Measurements from ENCODE around the gene CTDP1.
"Not testable (repeated sequence)": the region's sequence is repeated elsewhere in the genome, so short reads cannot be mapped to it uniquely, and the experiment has no call there.

The CTDP1 gene

DNA sequence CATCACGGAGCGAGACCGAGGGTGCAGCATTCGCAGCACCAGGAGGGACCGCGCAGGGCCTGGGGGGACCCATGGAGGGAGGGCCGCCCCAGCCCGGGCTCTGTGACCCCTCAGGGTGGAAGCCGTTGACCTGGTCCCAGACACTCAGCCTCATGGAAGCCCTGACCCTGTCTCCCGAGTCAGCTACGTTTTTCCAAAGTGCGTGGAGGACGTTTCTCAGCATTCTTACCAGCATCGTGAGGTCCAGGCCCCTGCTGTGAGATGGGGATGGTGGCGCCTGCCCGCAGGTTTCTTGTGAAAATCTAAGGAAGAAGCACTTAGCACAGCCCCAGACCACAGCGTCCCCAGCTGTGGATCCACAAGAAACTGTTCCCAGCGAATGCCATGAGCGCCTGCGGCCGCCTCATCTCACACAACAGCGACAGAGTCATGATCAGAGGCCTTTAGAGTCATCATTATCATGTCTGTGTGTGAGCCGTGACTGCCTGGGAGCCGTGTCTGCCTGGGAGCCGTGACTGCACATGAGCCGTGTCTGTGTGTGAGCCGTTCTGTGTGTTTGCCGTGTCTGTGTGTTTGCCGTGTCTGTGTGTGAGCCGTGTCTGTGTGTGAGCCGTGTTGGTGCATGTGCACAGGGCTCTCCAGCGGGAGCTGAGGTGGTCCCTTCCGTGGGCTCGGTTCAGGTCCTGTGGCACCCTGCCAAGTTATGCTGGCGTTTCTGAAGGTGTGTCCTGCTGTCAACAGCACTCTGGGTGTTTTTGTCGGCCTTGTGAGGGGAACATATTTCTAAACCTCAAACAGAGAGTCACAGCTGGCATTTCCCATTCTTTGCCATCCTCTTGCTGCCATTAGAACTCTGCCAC, 68.9 kb downstream of the CTDP1 start:
- in situ Hi-C loops (cut with MboI; ENCODE audit: low pct_unique_long_range_greater_than_20kb, low sequenced_read_pairs): no loop called here
- DNase-seq: no peak

DNA sequence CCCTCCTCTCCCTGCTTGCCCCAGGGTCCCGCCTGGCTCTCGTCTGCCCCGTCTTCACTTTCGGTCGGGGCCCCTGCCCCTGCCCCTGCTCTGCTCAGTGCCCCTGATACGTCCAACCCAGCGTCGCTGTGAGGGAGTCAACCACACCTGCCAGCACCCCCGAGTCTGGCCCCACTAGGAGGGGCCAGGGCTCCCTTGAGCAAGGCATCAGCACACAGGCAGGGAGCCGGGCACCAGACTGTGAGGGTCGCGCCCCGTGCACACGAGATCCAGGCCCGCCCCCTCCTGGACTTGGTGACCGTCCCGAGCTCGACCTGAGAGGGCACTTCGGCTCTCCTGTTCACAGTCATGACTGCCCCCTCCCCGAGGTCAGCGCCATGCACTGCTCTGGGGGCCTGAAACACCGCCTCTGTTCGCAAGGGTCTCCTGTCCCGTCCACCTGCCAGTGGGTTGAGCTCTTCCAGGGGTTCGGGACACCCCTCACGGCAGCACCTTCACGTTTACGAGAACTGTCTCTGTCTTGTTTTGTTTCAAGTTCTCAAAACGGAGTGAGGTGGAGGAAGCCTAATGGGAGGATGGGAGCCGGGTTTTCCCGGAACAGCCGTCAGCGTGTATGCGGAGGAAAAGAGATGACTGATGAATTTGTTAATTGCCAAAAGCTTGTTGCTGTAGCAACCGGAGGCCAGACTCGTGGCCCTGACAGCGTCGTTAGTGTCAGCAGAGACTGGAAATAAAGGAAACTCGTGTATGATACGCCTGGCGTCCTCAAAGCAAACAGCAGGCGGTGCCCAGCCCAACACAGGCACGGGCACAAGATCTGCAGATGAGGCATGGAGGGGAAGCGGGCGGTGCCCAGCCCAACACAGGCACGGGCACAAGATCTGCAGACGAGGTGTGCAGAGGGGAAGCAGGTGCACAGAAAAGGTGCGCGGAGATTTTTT, 69.9 kb downstream of the CTDP1 start:
- in situ Hi-C loops (cut with MboI; ENCODE audit: low pct_unique_long_range_greater_than_20kb, low sequenced_read_pairs): no loop called here
- no peak for DNase-seq

DNA sequence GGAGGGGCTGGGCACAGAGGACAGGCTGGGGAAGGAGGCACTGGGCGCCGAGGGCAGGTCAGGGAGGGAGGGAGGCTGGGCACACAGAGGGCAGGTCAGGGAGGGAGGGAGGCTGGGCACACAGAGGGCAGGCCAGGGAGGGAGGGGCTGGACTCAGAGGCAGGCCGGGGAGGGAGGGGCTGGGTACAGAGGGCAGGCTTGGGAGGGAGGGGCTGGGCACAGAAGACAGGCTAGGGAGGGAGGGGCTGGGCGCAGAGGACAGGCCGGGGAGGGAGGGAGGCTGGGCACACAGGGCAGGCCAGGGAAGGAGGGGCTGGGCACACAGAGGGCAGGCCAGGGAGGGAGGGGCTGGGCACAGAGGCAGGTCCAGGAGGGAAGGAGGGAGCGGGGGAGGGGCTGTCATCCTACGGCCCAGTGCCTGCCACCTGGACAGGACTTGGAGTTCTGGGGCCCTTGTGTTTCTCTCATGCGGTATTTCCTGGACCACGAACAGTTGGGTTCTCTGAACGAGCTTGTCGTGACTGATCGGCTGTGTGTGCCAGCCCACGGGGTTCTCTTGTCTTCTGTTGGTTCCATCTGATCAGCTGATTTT, 71.5 kb downstream of the CTDP1 start:
- no peak for DNase-seq
- in situ Hi-C loops (cut with MboI; ENCODE audit: low pct_unique_long_range_greater_than_20kb, low sequenced_read_pairs): no loop called here

DNA sequence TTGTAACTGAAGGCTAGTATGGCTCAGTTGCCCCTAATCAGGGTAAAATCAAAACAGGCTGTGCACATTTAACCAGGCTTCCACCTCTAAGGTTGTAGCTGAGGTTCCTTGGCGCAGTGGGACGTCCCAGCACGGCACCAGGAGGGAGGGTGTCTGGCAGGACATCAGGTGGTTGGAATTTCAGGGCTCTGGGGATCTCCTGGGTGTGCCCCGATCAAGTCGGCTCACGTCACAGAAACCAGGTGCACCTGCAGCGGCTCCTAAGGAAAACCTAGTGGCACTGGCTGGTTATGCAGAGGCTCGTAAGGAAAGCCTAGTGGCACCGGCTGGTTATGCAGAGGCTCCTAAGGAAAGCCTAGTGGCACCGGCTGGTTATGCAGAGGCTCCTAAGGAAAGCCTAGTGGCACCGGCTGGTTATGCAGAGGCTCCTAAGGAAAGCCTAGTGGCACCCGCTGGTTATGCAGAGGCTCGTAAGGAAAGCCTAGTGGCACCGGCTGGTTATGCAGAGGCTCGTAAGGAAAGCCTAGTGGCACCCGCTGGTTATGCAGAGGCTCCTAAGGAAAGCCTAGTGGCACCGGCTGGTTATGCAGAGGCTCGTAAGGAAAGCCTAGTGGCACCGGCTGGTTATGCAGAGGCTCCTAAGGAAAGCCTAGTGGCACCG, 72.4 kb downstream of the CTDP1 start:
- DNase-seq; in situ Hi-C loops (cut with MboI; ENCODE audit: low pct_unique_long_range_greater_than_20kb, low sequenced_read_pairs): not testable (repeated sequence)

DNA sequence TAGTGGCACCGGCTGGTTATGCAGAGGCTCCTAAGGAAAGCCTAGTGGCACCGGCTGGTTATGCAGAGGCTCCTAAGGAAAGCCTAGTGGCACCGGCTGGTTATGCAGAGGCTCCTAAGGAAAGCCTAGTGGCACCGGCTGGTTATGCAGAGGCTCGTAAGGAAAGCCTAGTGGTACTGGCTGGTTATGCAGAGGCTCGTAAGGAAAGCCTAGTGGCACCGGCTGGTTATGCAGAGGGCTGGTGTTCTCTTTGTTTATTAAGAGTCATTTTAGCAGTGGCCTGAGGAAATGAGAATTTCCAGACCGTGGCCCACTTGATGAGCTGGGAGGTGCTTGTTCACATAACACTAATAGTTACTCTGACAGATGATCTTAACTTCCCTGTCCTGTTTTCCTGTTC, 73.3 kb downstream of the CTDP1 start:
- in situ Hi-C loops (cut with MboI; ENCODE audit: low pct_unique_long_range_greater_than_20kb, low sequenced_read_pairs); DNase-seq: not testable (repeated sequence)

DNA sequence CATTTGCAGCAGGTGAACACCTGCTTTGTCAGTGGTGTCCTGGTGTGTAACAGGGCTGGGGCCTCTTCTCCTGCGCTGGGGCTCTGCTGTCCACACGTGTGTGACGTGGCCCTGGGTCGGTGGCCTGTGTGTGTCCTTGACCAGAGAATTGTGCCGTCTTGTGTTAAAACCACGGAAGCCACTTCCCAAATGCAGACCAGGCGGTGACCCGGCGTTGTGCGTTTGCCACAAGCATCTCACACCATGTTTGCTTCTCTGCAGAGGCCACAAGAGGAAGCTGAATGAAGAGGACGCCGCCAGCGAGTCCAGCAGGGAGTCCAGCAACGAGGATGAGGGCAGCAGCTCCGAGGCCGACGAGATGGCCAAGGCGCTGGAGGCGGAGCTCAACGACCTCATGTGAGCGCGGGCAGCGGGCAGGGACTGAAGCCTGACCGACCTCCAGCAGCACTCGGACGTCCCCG, 73.8 kb downstream of the CTDP1 start:
- in situ Hi-C loops (cut with MboI; ENCODE audit: low pct_unique_long_range_greater_than_20kb, low sequenced_read_pairs): no loop called here
- no peak for DNase-seq

DNA sequence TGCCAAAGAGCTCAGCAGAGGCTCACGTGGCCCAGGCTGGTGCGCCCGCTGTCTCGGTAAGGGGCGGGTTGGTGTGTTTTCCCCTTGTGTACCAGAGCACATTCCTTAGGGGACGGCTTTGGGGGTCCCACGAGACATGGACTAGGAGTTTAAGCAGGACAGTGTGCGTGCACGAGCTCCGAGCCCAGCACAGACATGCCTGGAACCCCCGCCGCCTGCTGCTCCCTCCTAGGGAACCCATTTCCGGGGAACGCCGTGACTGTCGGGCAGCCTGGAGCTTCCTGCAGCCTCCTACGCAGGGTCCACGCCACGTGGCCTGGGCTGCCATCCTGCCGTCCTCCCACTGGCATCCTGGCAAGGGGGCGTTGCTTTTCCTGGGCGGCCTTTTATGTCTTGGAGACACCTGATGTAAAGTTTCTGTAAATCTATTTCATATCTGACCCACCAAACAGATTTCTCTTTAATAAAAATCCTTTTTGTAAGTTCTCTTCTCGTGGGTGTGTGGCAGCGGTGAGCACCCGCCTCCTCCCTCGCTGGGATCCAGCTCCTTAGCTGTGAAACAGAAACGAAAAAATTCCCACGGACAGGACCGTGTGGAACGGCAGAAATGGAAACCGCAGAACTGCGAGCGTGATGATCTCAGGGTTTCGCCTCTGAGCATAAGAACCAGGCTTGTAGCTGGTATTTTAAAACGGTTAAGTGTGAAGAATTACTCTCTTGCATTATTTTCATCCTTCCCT, 74.6 kb downstream of the CTDP1 start:
- in situ Hi-C loops (cut with MboI; ENCODE audit: low pct_unique_long_range_greater_than_20kb, low sequenced_read_pairs): no loop called here
- DNase-seq: no peak

DNA sequence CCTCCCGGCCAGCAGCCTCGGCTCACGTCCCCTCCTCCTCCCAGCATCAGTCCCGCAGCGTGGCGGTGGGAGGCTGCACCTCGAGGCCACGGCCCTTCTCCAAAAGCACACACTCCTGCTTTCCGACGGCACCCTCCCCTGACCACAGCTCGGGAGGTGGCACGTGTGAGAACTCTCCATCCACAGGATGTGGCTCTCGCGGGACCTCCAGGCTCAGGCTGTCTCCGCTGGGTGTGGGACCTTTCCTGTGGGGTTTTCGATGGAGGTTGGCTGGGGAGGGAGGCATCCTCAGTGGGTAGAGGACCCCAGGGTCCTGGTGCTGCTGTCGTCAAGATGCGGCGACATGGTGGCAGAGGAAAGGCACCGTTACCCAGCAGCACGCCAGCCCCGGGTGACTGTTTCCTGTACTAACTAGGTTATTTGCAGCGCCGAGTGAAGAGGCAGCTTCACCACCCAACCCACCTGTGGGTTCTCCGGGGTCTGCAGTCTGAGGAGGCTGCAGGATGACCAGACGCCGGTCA, 75.3 kb downstream of the CTDP1 start:
- in situ Hi-C loops (cut with MboI; ENCODE audit: low pct_unique_long_range_greater_than_20kb, low sequenced_read_pairs): no loop called here
- DNase-seq: no peak

DNA sequence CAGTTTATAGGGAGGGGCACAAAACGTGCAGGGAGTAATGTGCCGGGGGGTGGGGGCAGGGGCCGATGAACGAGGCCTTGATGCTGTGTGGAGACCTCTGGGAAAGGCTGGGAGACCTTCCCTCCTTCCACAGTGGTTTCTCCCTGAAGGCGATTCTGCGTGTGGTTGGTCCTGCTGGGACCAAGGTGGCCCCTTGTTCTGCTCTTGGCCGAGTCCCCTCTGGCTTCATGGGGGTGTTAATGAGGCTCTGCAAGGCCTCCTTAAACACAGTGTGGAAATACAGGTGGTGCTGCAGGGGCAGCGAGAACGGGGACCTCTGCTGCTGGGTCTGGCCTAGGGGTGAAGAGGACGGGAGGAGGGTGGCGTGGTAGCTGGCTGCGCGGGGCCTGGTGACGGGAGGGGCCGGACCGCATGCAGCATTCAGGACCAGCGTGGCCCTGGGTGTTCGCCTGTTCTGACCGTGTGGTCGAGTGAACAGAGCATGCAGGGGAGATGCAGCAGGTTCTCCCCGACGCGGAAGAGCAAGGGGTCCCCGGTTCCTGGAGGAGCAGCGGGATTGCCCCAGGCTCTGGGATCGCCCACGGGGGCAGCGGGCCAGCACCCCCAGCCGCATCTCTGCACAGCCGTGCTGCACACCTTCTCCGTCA, 76.0 kb downstream of the CTDP1 start:
- DNase-seq: no peak
- in situ Hi-C loops (cut with MboI; ENCODE audit: low pct_unique_long_range_greater_than_20kb, low sequenced_read_pairs): no loop called here

DNA sequence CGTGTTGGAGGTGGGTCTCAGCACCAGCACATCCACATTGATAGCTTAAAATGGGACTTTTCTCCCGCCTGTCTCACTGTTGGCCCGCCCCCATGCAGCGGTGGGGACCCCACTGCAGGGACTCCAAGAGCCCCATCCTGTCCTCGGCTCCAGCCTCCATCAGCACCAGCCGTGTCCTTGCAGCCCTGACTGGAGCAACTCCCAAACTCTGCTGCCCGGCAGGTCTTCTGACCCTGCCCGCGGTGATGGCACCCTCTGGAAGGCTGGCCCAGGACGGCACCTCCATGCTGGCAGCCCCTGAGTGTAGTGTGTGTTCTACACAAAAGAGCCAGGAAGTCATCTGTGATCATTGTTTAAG, 76.5 kb downstream of the CTDP1 start:
- no peak for DNase-seq
- in situ Hi-C loops (cut with MboI; ENCODE audit: low pct_unique_long_range_greater_than_20kb, low sequenced_read_pairs): no loop called here

DNA sequence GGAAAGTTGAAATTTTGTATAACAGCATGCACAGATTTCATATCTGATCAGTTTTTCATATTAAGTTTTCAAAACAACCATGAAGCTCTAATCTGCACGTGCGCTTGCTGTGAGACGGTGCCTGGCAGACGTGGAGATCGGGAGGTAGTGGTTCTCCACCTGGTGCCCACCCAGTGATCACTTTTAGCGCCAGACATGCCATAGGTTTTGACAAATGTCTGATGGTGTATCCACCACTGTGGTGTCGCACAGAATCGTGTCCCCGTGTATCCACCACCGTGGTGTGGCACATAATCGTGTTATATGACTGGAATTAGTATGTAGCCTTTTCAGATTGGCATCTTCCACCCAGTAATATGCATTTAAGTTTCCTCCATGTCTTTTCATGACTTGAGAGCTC, 77.2 kb downstream of the CTDP1 start:
- DNase-seq: no peak
- in situ Hi-C loops (cut with MboI; ENCODE audit: low pct_unique_long_range_greater_than_20kb, low sequenced_read_pairs): no loop called here

DNA sequence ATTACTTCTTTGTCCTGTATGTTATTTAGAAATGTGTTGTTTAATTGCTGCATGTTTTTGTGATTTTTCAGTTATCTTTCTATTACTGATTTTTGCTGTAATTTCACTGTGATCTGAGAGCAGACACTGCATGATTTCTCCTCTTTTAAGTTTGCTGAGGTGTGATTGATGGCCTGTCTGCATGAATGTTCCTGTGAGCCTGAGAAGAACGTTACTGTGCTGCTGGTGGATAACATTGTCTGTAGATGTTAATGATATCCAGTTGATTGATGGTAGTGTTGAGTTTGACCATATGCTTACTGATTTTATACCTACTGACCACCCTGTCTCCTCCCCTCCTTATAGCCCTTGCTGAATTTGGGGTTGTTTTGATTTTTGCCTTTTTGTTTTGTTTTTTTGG, 80.7 kb downstream of the CTDP1 start:
- in situ Hi-C loops (cut with MboI; ENCODE audit: low pct_unique_long_range_greater_than_20kb, low sequenced_read_pairs): no loop called here
- no peak for DNase-seq

DNA sequence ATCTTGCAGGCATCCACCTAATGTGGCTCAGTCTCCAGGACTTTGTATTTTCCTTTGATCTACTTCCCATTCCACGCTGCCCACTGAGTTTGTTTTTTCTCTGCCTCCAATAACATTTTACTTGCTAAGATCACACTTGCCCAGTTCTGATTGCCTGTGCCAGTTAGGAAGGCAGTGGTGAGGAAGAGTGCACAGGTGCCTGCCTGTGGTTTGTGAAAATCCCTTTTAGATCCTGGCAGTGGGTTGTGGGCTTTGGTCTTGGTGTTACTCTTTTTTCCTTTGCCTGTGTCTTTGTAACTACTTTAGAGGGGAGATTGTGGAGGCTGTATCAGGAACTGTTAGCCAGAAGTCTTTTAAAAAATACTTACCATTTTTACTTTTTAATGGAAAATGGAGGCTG, 81.3 kb downstream of the CTDP1 start:
- in situ Hi-C loops (cut with MboI; ENCODE audit: low pct_unique_long_range_greater_than_20kb, low sequenced_read_pairs): no loop called here
- no peak for DNase-seq

DNA sequence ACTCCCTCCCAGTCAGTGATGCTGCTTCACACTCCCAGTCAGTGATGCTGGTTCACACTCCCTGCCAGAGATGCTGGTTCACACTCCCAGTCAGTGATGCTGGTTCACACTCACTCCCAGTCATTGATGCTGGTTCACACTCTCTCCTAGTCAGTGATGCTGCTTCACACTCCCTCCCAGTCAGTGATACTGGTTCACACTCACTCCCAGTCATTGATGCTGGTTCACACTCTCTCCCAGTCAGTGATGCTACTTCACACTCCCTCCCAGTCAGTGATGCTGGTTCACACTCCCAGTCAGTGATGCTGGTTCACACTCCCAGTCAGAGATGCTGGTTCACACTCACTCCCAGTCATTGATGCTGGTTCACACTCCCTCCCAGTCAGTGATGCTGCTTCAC, 83.8 kb downstream of the CTDP1 start:
- in situ Hi-C loops (cut with MboI; ENCODE audit: low pct_unique_long_range_greater_than_20kb, low sequenced_read_pairs): no loop called here
- DNase-seq: no peak

DNA sequence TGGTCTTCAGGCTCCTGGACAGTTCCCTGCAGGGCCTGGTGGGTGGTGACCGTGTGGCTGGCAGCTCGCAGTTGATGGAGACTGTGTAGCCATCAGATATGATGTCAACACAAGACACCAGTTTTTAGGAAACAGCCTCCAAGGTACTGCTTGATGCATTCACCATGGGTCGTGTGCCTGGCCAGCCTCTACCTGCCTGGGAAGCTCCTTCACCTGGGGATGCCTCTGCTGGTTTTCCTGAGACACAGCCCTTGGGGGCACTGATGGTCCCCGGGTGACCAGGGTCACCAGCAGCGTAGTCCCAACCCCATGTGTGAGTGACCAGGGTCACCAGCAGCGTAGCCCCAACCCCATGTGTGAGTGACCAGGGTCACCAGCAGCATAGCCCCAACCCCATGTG, 84.5 kb downstream of the CTDP1 start:
- in situ Hi-C loops (cut with MboI; ENCODE audit: low pct_unique_long_range_greater_than_20kb, low sequenced_read_pairs): no loop called here
- no peak for DNase-seq

DNA sequence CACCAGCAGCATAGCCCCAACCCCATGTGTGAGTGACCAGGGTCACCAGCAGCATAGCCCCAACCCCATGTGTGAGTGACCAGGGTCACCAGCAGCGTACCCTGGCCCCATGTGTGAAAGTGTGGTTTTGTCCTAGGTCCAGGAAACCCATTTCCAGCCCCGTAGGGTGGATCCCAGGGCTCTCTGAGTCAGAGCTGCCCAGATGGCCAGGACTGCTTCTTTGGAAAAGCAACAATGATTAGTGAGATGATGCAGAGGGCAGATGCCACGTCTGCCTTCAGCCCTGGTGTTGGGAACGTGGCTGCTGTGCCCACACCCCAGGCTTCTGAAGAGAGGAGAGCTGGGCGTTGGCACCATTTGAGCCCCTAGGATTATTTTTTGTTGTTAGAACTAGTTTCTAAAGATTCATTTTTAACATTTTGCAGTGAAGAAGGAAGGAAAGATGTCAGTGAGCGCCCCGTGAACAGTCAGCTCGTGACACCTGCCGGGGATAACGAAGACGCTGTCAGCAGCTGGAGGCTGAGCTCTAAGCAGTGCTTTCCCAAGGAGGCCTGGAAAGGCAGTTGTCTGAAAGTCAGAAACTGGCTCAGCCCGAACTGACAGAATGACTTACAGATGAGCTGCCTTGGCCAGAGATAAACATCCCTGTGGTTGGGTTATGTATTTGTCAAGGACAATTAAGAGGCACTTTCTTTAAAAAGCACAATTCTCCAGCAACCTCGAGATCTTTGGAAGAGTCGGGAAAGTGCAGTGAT, 86.1 kb downstream of the CTDP1 start:
- DNase-seq: no peak
- in situ Hi-C loops (cut with MboI; ENCODE audit: low pct_unique_long_range_greater_than_20kb, low sequenced_read_pairs): no loop called here

DNA sequence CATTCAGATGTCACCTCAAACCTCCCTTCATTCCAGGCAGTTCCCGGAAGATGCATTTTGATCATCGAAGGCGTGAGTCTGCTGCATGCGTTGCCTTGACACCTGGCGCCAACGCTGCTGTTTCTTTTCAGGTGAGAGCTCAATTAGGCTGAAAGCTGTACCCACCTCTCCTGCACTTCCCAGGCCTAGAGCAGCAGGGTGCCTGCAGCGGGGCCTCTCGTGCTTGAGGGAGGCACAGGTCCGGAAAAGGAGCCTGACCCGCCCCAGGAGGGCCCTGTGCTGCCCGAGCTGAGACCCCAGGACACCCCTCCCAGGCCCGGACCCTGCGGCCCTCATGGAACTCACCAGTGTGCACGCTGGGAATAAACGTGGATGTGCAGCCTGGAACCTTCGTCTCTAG, 86.7 kb downstream of the CTDP1 start:
- DNase-seq: no peak

More for the DNA sequence above, 86.7 kb downstream of the CTDP1 start:
- in situ Hi-C loops (cut with MboI; ENCODE audit: low pct_unique_long_range_greater_than_20kb, low sequenced_read_pairs): no loop called here

All from KBM-7 (cell line).